Ammon's horn (tissue), 1 donor: Measurements from ENCODE around the gene DDR2.

Experiments
- DNase-seq: peaks from one replicate; pipeline ENCODE4 v3.0.0-alpha.2; 2016; ENCODE audit warnings: low spot score

The DDR2 gene

GRCh38 chr1:162672622-162673260, 40.5 kb downstream of the DDR2 start:
- DNase-seq: no peak

- DNase-seq: peak; percentile 8
Observed at GRCh38 chr1:162674034-162674608, 41.9 kb downstream of the DDR2 start.

GRCh38 chr1:162676087-162676486, 43.8 kb downstream of the DDR2 start:
- peak; percentile 9 for DNase-seq

GRCh38 chr1:162676750-162677149, 44.5 kb downstream of the DDR2 start:
- no peak for DNase-seq

- no peak for DNase-seq
Observed at GRCh38 chr1:162677607-162678371, 45.5 kb downstream of the DDR2 start.

GRCh38 chr1:162678439-162678838, 46.2 kb downstream of the DDR2 start:
- no peak for DNase-seq

- no peak for DNase-seq
Observed at GRCh38 chr1:162679298-162679697, 47.0 kb downstream of the DDR2 start.

GRCh38 chr1:162680419-162681121, 48.3 kb downstream of the DDR2 start:
- DNase-seq: no peak

GRCh38 chr1:162681122-162681436, 48.8 kb downstream of the DDR2 start:
- DNase-seq: no peak

GRCh38 chr1:162682013-162682419, 49.8 kb downstream of the DDR2 start:
- DNase-seq: no peak

- DNase-seq: no peak
Observed at GRCh38 chr1:162687870-162688269, 55.6 kb downstream of the DDR2 start.

GRCh38 chr1:162688521-162688920, 56.3 kb downstream of the DDR2 start:
- no peak for DNase-seq

- DNase-seq: no peak
Observed at GRCh38 chr1:162688931-162689330, 56.7 kb downstream of the DDR2 start.

GRCh38 chr1:162689745-162690671, 57.7 kb downstream of the DDR2 start:
- no peak for DNase-seq

GRCh38 chr1:162690672-162691434, 58.6 kb downstream of the DDR2 start:
- DNase-seq: no peak

- DNase-seq: no peak
Observed at GRCh38 chr1:162691999-162692575, 59.8 kb downstream of the DDR2 start.

- DNase-seq: no peak
Observed at GRCh38 chr1:162694911-162695310, 62.6 kb downstream of the DDR2 start.

GRCh38 chr1:162695687-162696086, 63.4 kb downstream of the DDR2 start:
- no peak for DNase-seq

GRCh38 chr1:162696286-162696862, 64.1 kb downstream of the DDR2 start:
- DNase-seq: peak; percentile 67
